Measurements from ENCODE around the gene DEFB110.

The DEFB110 gene

GRCh38 chr6:50021894-50022293 lies at the start of gene DEFB110:
DEFB110 (minus strand) TSS chr6:50021994; CDS start chr6:50021935, 59 bp downstream.
- Mint-ChIP-seq H3K36me3 (no peaks in the 10 kb centered on the region), H3K27me3 (no peaks in the 10 kb centered on the region), H3K4me3 (no peak within 1 kb of the TSS), H3K4me1 (no peaks in the 10 kb centered on the region), H3K9me3 (peaks cover 10% of the 10 kb centered on the region), H3K27ac (no peak within 1 kb of the TSS)

- no peaks in the 10 kb centered on the region for H3K27me3 Mint-ChIP-seq
- no peak overlapping the region for H3K27ac Mint-ChIP-seq
- H3K4me3 Mint-ChIP-seq: no peak overlapping the region
- no peaks in the 10 kb centered on the region for H3K4me1 Mint-ChIP-seq
- H3K9me3 Mint-ChIP-seq: peaks cover 7% of the 10 kb centered on the region
- no peaks in the 10 kb centered on the region for H3K36me3 Mint-ChIP-seq
Measured at GRCh38 chr6:50070101-50070500, 48.3 kb upstream of the DEFB110 start.

- Mint-ChIP-seq H3K27ac (no peak overlapping the region), H3K4me1 (no peaks in the 10 kb centered on the region), H3K36me3 (no peaks in the 10 kb centered on the region), H3K9me3 (peaks cover 12% of the 10 kb centered on the region), H3K27me3 (no peaks in the 10 kb centered on the region), H3K4me3 (no peak overlapping the region)
Measured at GRCh38 chr6:50062051-50062450, 40.3 kb upstream of the DEFB110 start.

GRCh38 chr6:50056242-50056641 lies 34.4 kb upstream of the DEFB110 start:
- Mint-ChIP-seq H3K4me1 (no peaks in the 10 kb centered on the region), H3K27me3 (no peaks in the 10 kb centered on the region), H3K27ac (no peak overlapping the region), H3K36me3 (no peaks in the 10 kb centered on the region), H3K9me3 (no peaks in the 10 kb centered on the region), H3K4me3 (no peak overlapping the region)

GRCh38 chr6:50049829-50050228 lies 28.0 kb upstream of the DEFB110 start, which contains the start of gene DEFB112:
DEFB112 (minus strand) TSS chr6:50049929; CDS start chr6:50049869, 60 bp downstream.
- Mint-ChIP-seq H3K4me3 (no peak within 1 kb of the TSS), H3K27ac (no peak within 1 kb of the TSS), H3K27me3 (no peaks in the 10 kb centered on the region), H3K36me3 (no peaks in the 10 kb centered on the region), H3K4me1 (no peaks in the 10 kb centered on the region), H3K9me3 (no peaks in the 10 kb centered on the region)

- H3K36me3 Mint-ChIP-seq: no peaks in the 10 kb centered on the region
- no peaks in the 10 kb centered on the region for H3K27me3 Mint-ChIP-seq
- no peaks in the 10 kb centered on the region for H3K9me3 Mint-ChIP-seq
- H3K4me1 Mint-ChIP-seq: no peaks in the 10 kb centered on the region
- H3K4me3 Mint-ChIP-seq: no peak overlapping the region
- no peak overlapping the region for H3K27ac Mint-ChIP-seq
Measured at GRCh38 chr6:50047026-50047425, 25.2 kb upstream of the DEFB110 start.

GRCh38 chr6:50030777-50031562 lies 9.2 kb upstream of the DEFB110 start:
- Mint-ChIP-seq H3K4me1 (no peaks in the 10 kb centered on the region), H3K27me3 (no peaks in the 10 kb centered on the region), H3K9me3 (peaks cover 6% of the 10 kb centered on the region), H3K36me3 (no peaks in the 10 kb centered on the region), H3K4me3 (no peak overlapping the region), H3K27ac (no peak overlapping the region)

- Mint-ChIP-seq H3K9me3 (peaks cover 11% of the 10 kb centered on the region), H3K27ac (no peak overlapping the region), H3K4me1 (no peaks in the 10 kb centered on the region), H3K4me3 (no peak overlapping the region), H3K27me3 (no peaks in the 10 kb centered on the region), H3K36me3 (no peaks in the 10 kb centered on the region)
Measured at GRCh38 chr6:50030350-50030749, 8.6 kb upstream of the DEFB110 start.

GRCh38 chr6:50025258-50025657 lies 3.5 kb upstream of the DEFB110 start:
- Mint-ChIP-seq H3K36me3 (no peaks in the 10 kb centered on the region), H3K9me3 (peaks cover 11% of the 10 kb centered on the region), H3K27me3 (no peaks in the 10 kb centered on the region), H3K4me1 (no peaks in the 10 kb centered on the region), H3K27ac (no peak overlapping the region), H3K4me3 (no peak overlapping the region)

- Mint-ChIP-seq H3K27me3 (no peaks in the 10 kb centered on the region), H3K4me3 (no peak overlapping the region), H3K4me1 (no peaks in the 10 kb centered on the region), H3K9me3 (no peaks in the 10 kb centered on the region), H3K27ac (no peak overlapping the region), H3K36me3 (no peaks in the 10 kb centered on the region)
Measured at GRCh38 chr6:50007819-50008218, 14.0 kb downstream of the DEFB110 start.

GRCh38 chr6:50003139-50003538 lies 18.7 kb downstream of the DEFB110 start:
- H3K4me3 Mint-ChIP-seq: no peak overlapping the region
- peaks cover 11% of the 10 kb centered on the region for H3K9me3 Mint-ChIP-seq
- H3K27me3 Mint-ChIP-seq: no peaks in the 10 kb centered on the region
- H3K4me1 Mint-ChIP-seq: no peaks in the 10 kb centered on the region
- H3K36me3 Mint-ChIP-seq: no peaks in the 10 kb centered on the region
- H3K27ac Mint-ChIP-seq: no peak overlapping the region

GRCh38 chr6:49995278-49995677 lies 26.5 kb downstream of the DEFB110 start:
- H3K27ac Mint-ChIP-seq: no peak overlapping the region
- no peaks in the 10 kb centered on the region for H3K4me1 Mint-ChIP-seq
- no peak overlapping the region for H3K4me3 Mint-ChIP-seq
- H3K9me3 Mint-ChIP-seq: no peaks in the 10 kb centered on the region
- H3K27me3 Mint-ChIP-seq: no peaks in the 10 kb centered on the region
- H3K36me3 Mint-ChIP-seq: no peaks in the 10 kb centered on the region

- Mint-ChIP-seq H3K4me1 (no peaks in the 10 kb centered on the region), H3K4me3 (no peak overlapping the region), H3K27ac (no peak overlapping the region), H3K36me3 (no peaks in the 10 kb centered on the region), H3K9me3 (no peaks in the 10 kb centered on the region), H3K27me3 (no peaks in the 10 kb centered on the region)
Measured at GRCh38 chr6:49988900-49989299, 32.9 kb downstream of the DEFB110 start.

GRCh38 chr6:49987749-49988148 lies 34.0 kb downstream of the DEFB110 start:
- Mint-ChIP-seq H3K9me3 (no peaks in the 10 kb centered on the region), H3K4me3 (no peak overlapping the region), H3K27me3 (no peaks in the 10 kb centered on the region), H3K4me1 (no peaks in the 10 kb centered on the region), H3K36me3 (no peaks in the 10 kb centered on the region), H3K27ac (no peak overlapping the region)

- H3K4me3 Mint-ChIP-seq: no peak overlapping the region
- no peaks in the 10 kb centered on the region for H3K4me1 Mint-ChIP-seq
- no peaks in the 10 kb centered on the region for H3K9me3 Mint-ChIP-seq
- no peaks in the 10 kb centered on the region for H3K27me3 Mint-ChIP-seq
- H3K36me3 Mint-ChIP-seq: no peaks in the 10 kb centered on the region
- no peak overlapping the region for H3K27ac Mint-ChIP-seq
Measured at GRCh38 chr6:49986551-49986950, 35.2 kb downstream of the DEFB110 start.

- no peak overlapping the region for H3K27ac Mint-ChIP-seq
- no peak overlapping the region for H3K4me3 Mint-ChIP-seq
- H3K36me3 Mint-ChIP-seq: no peaks in the 10 kb centered on the region
- peaks cover 9% of the 10 kb centered on the region for H3K4me1 Mint-ChIP-seq
- H3K9me3 Mint-ChIP-seq: no peaks in the 10 kb centered on the region
- H3K27me3 Mint-ChIP-seq: no peaks in the 10 kb centered on the region
Measured at GRCh38 chr6:49982046-49982445, 39.7 kb downstream of the DEFB110 start.

GRCh38 chr6:49980898-49981297 lies 40.9 kb downstream of the DEFB110 start:
- H3K9me3 Mint-ChIP-seq: peaks cover 3% of the 10 kb centered on the region
- no peak overlapping the region for H3K4me3 Mint-ChIP-seq
- peaks cover 9% of the 10 kb centered on the region for H3K4me1 Mint-ChIP-seq
- H3K27me3 Mint-ChIP-seq: no peaks in the 10 kb centered on the region
- no peak overlapping the region for H3K27ac Mint-ChIP-seq
- no peaks in the 10 kb centered on the region for H3K36me3 Mint-ChIP-seq

All from activated naive CD4-positive, alpha-beta T cell treated with anti-CD3 and anti-CD28 coated beads, Interleukin-2, amount 50 U/mL, for 24 hours (primary cell).